Stimulated activated naive B cell treated with anti-CD40 and anti-IgM and Interleukin-4, amounts not matched to agents 10 μg/mL and 1 μg/mL and 100 μg/mL, for 72 hours (primary cell): ENCODE measurements around the gene PIP4K2A.
A peak's percentile ranks its signal among the peaks of the same experiment; 100 is the strongest.
"Not testable (repeated sequence)": the region's sequence is repeated elsewhere in the genome, so short reads cannot be mapped to it uniquely, and the experiment has no call there.

ENCODE experiments used
- ATAC-seq, 2 donors: fragments of 150-1000 bp; cut with Tn5 transposase; replicated peaks; 2 replicates each; pipeline ENCODE4 v1.10.0; 2021; ENCODE audit warnings: moderate library complexity in 1 of 2
- DNase-seq: peaks from one replicate; pipeline ENCODE4 v3.0.0; 2021
- H3K27ac Mint-ChIP-seq: one replicate; pipeline ENCODE4 v1.8.0; 2022; ENCODE audit warnings: mild to moderate bottlenecking, mixed read lengths
- H3K27me3 Mint-ChIP-seq, 2 donors: one replicate each; pipeline ENCODE4 v1.8.0; 2022; ENCODE audit warnings: mixed read lengths in 2 of 2
- H3K36me3 Mint-ChIP-seq, 2 donors: one replicate each; pipeline ENCODE4 v1.8.0; 2022; ENCODE audit warnings: mixed read lengths in 2 of 2, mild to moderate bottlenecking in 1 of 2
- H3K4me1 Mint-ChIP-seq, 2 donors: one replicate each; pipeline ENCODE4 v1.8.0; 2022; ENCODE audit warnings: mixed read lengths in 2 of 2, mild to moderate bottlenecking in 1 of 2
- H3K4me3 Mint-ChIP-seq, 2 donors: one replicate each; pipeline ENCODE4 v1.8.0; 2022; ENCODE audit warnings: mild to moderate bottlenecking in 2 of 2, mixed read lengths in 2 of 2, moderate library complexity in 1 of 2
- H3K9me3 Mint-ChIP-seq, 2 donors: one replicate each; pipeline ENCODE4 v1.8.0; 2022; ENCODE audit warnings: mixed read lengths in 2 of 2, mild to moderate bottlenecking in 1 of 2

Gene PIP4K2A

DNA sequence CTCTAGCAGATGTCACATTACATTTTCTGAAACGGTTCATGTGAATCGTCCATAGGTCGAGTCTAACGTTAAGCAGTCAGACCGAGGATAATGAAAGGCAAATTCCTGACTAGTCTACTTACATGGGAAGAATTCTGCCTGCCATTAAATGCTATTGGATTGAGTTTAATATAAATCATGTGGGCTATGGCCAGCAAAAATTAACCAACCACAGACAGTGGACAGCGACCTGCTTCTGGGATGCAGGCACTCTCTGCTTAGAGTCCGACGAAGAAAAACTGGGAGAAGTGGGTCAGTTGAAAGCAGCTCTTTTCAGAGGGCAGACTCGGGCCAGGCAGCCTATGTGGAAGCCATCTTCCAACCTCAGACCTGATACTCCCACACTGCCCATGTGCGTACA is 16.6 kb downstream of the PIP4K2A start:
- no peaks in the 10 kb centered on the region for H3K27me3 Mint-ChIP-seq
- H3K9me3 Mint-ChIP-seq: peaks cover 0 to 2% of the 10 kb centered on the region in 2 donors
- H3K4me3 Mint-ChIP-seq: no peak overlapping the region
- H3K4me1 Mint-ChIP-seq: peaks cover 41 to 59% of the 10 kb centered on the region in 2 donors
- H3K36me3 Mint-ChIP-seq: peaks cover 5 to 13% of the 10 kb centered on the region in 2 donors
- no peak overlapping the region for H3K27ac Mint-ChIP-seq
- DNase-seq: no peak
- ATAC-seq: no peak

DNA sequence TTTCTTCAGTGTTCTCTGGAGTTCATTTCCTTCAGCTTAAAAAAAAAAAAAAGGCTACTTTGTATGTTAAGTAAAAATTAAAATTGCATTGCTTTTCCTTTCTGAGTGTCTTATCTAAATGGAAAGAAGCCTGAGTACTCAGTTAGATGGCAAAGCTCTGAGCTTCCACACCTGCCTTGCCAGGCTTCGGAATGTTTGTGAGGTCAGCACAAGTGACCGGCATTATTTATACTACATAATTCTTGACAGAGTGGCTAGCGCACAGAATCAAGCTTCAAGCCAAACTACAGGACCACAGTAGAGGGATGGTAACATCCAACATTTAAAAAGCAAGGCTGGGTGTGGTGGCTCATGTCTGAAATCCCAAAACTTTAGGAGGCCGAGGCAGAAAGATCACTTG is 17.3 kb downstream of the PIP4K2A start:
- H3K4me3 Mint-ChIP-seq: no peak overlapping the region
- ATAC-seq (no peak), DNase-seq (no peak)
- H3K9me3 Mint-ChIP-seq: no peaks in the 10 kb centered on the region
- H3K27me3 Mint-ChIP-seq: no peaks in the 10 kb centered on the region
- H3K27ac Mint-ChIP-seq: no peak overlapping the region
- H3K4me1 Mint-ChIP-seq: peaks cover 36 to 56% of the 10 kb centered on the region in 2 donors
- peaks cover 0 to 8% of the 10 kb centered on the region in 2 donors for H3K36me3 Mint-ChIP-seq

GRCh38 chr10:22693860-22694259 is 20.5 kb downstream of the PIP4K2A start:
- H3K36me3 Mint-ChIP-seq: peaks cover 0 to 8% of the 10 kb centered on the region in 2 donors
- no peak overlapping the region for H3K4me3 Mint-ChIP-seq
- no peak for DNase-seq
- ATAC-seq: no peak
- H3K9me3 Mint-ChIP-seq: no peaks in the 10 kb centered on the region
- H3K27me3 Mint-ChIP-seq: no peaks in the 10 kb centered on the region
- H3K27ac Mint-ChIP-seq: peak overlapping the region; percentile 56
- H3K4me1 Mint-ChIP-seq: peaks cover 24 to 50% of the 10 kb centered on the region in 2 donors

DNA sequence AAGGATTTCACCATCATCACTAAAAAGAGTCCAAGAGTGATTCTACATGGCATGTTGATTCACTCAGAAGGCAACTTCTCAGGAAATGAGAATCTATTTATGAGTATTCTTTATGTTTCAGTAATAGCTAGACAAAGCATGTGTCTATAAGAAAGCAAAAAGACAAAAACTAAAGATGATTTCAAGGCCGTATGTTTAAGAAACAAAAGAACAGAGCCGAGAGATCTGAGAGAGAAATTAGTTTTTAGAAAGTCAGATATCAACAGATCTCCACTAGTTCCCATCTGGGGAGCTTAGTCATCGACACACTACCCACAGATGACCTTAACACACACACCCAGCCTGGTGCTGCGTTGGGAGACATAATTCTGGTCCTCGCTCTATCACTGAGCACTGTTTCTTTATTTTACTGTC is 21.0 kb downstream of the PIP4K2A start:
- DNase-seq: no peak
- peak overlapping the region in 1 of 2 donors; percentile 32 for H3K4me3 Mint-ChIP-seq
- H3K27ac Mint-ChIP-seq: peak overlapping the region; percentile 56
- H3K27me3 Mint-ChIP-seq: no peaks in the 10 kb centered on the region
- peaks cover 0 to 8% of the 10 kb centered on the region in 2 donors for H3K36me3 Mint-ChIP-seq
- H3K9me3 Mint-ChIP-seq: no peaks in the 10 kb centered on the region
- peak; percentile 76 to 81 for ATAC-seq
- peaks cover 25 to 50% of the 10 kb centered on the region in 2 donors for H3K4me1 Mint-ChIP-seq

DNA sequence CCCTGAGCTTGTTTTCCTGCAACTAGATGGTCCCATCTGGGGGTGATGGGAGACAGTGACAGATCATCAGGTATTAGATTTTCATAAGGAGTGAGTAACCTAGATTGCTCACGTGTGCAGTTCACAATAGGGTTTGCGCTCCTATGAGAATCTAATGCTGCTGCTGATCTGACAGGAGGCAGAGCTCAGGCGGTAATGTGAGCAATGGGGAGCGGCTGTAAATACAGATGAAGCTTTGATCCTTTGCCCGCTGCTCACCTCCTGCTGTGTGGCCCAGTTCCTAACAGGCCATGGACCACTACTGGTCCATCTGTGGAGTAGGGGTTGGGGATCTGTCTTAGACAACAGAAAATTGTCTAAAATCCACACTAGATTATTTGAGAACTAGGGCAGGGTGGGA is 22.3 kb downstream of the PIP4K2A start:
- ATAC-seq, H3K4me3 Mint-ChIP-seq, H3K9me3 Mint-ChIP-seq, H3K36me3 Mint-ChIP-seq, DNase-seq, H3K27ac Mint-ChIP-seq, H3K27me3 Mint-ChIP-seq: not testable (repeated sequence)
- peaks cover 23 to 46% of the 10 kb centered on the region in 2 donors for H3K4me1 Mint-ChIP-seq

GRCh38 chr10:22690614-22691431 is 23.6 kb downstream of the PIP4K2A start:
- peaks cover 0 to 8% of the 10 kb centered on the region in 2 donors for H3K36me3 Mint-ChIP-seq
- H3K27ac Mint-ChIP-seq: peak overlapping the region; percentile 69
- no peaks in the 10 kb centered on the region for H3K27me3 Mint-ChIP-seq
- peak overlapping the region; percentile 6 to 26 for H3K4me3 Mint-ChIP-seq
- DNase-seq: no peak
- no peaks in the 10 kb centered on the region for H3K9me3 Mint-ChIP-seq
- H3K4me1 Mint-ChIP-seq: peaks cover 22 to 47% of the 10 kb centered on the region in 2 donors
- ATAC-seq: peak; percentile 81 to 84

DNA sequence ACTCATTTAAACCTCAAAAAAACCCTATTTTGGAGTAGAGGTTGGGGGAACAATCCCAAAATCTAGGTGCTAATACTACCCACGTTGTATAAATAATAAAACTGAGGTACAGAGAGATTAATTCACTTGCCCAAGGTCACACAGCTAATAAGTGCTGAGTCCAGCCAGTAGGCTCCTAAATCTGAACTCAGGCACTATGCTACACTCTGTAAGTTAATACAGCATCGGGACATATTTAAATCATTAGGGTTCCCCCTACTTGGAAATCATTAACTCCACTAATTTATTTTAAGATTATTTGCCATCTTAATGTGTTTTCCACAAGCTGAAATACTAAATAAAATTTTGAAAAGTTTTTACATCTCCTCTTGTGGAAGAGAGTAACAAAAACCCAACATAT is 24.2 kb downstream of the PIP4K2A start:
- peak; percentile 69 to 75 for ATAC-seq
- Mint-ChIP-seq H3K36me3 (peaks cover 0 to 8% of the 10 kb centered on the region in 2 donors), H3K4me1 (peaks cover 20 to 53% of the 10 kb centered on the region in 2 donors), H3K27me3 (no peaks in the 10 kb centered on the region), H3K4me3 (no peak overlapping the region), H3K9me3 (no peaks in the 10 kb centered on the region), H3K27ac (no peak overlapping the region)
- DNase-seq: no peak

DNA sequence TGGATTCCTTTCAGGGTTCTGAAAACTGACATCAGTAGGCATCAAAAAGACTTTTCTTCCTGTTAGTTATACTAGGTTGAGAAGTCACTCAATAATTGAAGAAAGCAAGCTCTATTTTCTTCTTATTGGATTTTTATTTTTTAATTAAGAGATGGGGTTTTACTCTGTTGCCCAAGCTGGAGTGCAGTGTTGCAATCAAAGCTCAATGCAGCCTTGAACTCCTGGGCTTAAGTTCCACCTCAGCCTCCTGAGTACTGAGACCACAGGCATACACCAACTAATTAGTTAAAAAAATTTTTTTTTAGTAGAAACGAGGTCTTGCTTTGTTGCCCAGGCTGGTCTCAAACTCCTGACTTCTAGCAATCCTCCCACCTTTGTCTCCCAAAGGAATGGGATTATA is 28.0 kb downstream of the PIP4K2A start:
- ATAC-seq (no peak), DNase-seq (no peak)
- H3K4me1 Mint-ChIP-seq: peaks cover 40 to 66% of the 10 kb centered on the region in 2 donors
- no peaks in the 10 kb centered on the region for H3K27me3 Mint-ChIP-seq
- no peaks in the 10 kb centered on the region for H3K9me3 Mint-ChIP-seq
- H3K27ac Mint-ChIP-seq: no peak overlapping the region
- no peak overlapping the region for H3K4me3 Mint-ChIP-seq
- H3K36me3 Mint-ChIP-seq: peaks cover 4 to 6% of the 10 kb centered on the region in 2 donors

- Mint-ChIP-seq H3K4me3 (no peak overlapping the region), H3K9me3 (no peaks in the 10 kb centered on the region), H3K27me3 (no peaks in the 10 kb centered on the region), H3K4me1 (peaks cover 39 to 66% of the 10 kb centered on the region in 2 donors), H3K36me3 (peaks cover 6% of the 10 kb centered on the region in 2 donors), H3K27ac (no peak overlapping the region)
- ATAC-seq (no peak), DNase-seq (no peak)
Measured at GRCh38 chr10:22685926-22686325, 28.5 kb downstream of the PIP4K2A start.

DNA sequence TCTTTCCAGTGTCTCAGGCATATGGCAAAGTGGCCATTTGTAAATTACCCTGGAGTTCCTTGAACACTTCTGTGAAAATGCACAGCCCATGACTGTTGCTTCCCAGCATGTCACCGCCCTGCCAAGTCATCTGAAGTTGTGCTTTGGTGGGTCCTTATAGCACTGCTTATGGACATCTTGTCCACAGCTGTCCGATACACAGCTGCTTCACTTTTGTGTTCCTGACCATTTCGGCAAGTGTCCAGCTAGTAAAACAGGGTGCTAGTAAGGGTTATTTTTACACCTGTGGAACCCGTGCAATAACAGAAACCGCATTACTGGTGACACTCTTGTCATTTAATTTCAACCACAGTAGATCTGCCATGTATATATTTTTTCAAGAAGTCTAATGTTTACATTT is 29.7 kb downstream of the PIP4K2A start:
- ATAC-seq: no peak
- no peak overlapping the region for H3K4me3 Mint-ChIP-seq
- no peaks in the 10 kb centered on the region for H3K27me3 Mint-ChIP-seq
- H3K27ac Mint-ChIP-seq: peak overlapping the region; percentile 83
- no peaks in the 10 kb centered on the region for H3K9me3 Mint-ChIP-seq
- peaks cover 6 to 7% of the 10 kb centered on the region in 2 donors for H3K36me3 Mint-ChIP-seq
- H3K4me1 Mint-ChIP-seq: peaks cover 35 to 63% of the 10 kb centered on the region in 2 donors
- no peak for DNase-seq

DNA sequence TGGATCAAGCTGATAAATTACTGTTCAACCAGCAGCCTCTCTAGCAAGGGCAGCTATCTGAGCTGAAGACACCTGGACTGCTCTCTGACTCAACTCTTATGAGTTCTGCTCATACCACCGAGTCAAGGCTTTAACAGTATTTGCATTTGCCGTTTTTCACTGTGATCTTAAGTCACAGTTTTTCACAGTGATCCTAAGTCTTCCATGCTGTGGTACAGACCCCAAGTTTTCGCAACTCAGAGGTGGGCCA is 31.3 kb downstream of the PIP4K2A start:
- Mint-ChIP-seq H3K4me1 (peaks cover 36 to 55% of the 10 kb centered on the region in 2 donors), H3K9me3 (no peaks in the 10 kb centered on the region), H3K27me3 (no peaks in the 10 kb centered on the region), H3K36me3 (peaks cover 5 to 8% of the 10 kb centered on the region in 2 donors), H3K27ac (peak overlapping the region; percentile 53), H3K4me3 (peak overlapping the region in 1 of 2 donors; percentile 47)
- ATAC-seq (peak; percentile 52 to 61), DNase-seq (no peak)

DNA sequence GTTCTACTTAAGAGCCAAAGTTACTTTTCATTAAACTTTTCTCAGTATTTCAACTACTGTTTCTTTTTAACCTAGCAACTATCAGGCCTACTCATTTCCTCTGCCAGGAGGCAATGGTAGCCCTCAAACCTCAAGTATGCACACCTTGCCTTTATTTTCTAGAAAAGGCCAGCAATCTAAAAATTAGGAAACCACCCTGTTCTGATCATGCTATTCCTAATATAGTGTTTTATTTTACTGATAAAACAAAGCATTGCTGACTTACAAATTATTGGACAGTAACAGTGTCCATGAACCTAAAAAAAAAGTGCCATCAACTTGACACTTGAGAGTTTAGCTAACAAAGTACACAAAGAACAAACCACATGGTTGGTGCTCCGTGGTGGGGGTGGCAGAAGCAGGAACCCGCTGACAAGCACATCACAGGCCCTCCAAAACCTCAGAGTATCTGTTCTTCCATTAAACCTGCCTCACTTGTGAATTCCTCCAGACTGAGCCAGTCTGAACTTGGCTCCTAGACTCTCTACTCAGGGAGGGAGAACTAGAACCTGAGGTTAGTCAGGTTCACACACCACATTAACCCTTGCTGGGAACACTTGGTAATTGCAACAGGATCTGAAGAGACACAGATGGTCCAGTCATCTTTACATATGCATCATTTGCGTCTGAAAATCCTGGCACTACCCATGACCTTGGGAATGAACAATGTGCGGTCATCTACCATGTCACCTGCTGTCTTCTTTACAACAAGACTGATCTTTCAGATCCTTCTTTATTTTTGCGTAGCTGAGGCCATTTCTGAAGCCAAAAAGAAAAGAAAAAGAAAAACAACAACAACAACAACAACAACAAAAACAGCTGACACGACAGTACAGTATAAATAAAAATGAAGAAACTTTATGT is 31.9 kb downstream of the PIP4K2A start:
- Mint-ChIP-seq H3K36me3 (peaks cover 5 to 8% of the 10 kb centered on the region in 2 donors), H3K9me3 (no peaks in the 10 kb centered on the region), H3K4me3 (no peak overlapping the region), H3K27ac (peak overlapping the region; percentile 21), H3K27me3 (no peaks in the 10 kb centered on the region), H3K4me1 (peaks cover 37 to 55% of the 10 kb centered on the region in 2 donors)
- DNase-seq (no peak), ATAC-seq (peak; percentile 60 to 64)

GRCh38 chr10:22681783-22682183 is 32.6 kb downstream of the PIP4K2A start:
- peaks cover 41 to 55% of the 10 kb centered on the region in 2 donors for H3K4me1 Mint-ChIP-seq
- H3K36me3 Mint-ChIP-seq: peaks cover 5 to 10% of the 10 kb centered on the region in 2 donors
- no peak overlapping the region for H3K27ac Mint-ChIP-seq
- no peak for DNase-seq
- ATAC-seq: no peak
- no peaks in the 10 kb centered on the region for H3K27me3 Mint-ChIP-seq
- H3K9me3 Mint-ChIP-seq: no peaks in the 10 kb centered on the region
- H3K4me3 Mint-ChIP-seq: no peak overlapping the region

DNA sequence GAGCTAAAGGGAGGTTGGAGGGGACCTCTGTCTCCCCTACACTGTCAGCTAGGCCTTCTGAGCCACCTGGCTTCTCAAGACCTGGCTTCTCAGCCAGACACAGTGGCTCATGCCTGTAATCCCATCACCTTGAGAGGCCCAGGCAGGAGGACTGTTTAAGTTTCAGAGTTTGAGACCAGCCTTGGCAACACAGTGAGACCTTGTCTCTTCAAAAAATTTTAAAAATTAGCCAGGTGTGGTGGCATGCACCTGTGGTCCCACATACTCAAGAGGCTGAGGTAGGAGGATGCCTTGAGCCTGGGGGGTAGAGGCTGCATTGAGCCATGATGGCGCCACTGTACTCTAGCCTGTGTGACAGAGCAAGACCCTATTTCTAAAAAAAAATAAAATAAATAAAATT is 33.1 kb downstream of the PIP4K2A start:
- H3K36me3 Mint-ChIP-seq: peaks cover 5 to 10% of the 10 kb centered on the region in 2 donors
- ATAC-seq: no peak
- H3K27me3 Mint-ChIP-seq: no peaks in the 10 kb centered on the region

More for the DNA sequence above, 33.1 kb downstream of the PIP4K2A start:
- no peak for DNase-seq
- Mint-ChIP-seq H3K9me3 (no peaks in the 10 kb centered on the region), H3K27ac (peak overlapping the region; percentile 27), H3K4me1 (peaks cover 43 to 59% of the 10 kb centered on the region in 2 donors), H3K4me3 (no peak overlapping the region)
